UCSD-AML1 (cell line): ENCODE measurements around the gene SYCN.
A peak's percentile ranks its signal among the peaks of the same experiment; 100 is the strongest.
"Not testable (repeated sequence)": the region's sequence is repeated elsewhere in the genome, so short reads cannot be mapped to it uniquely, and the experiment has no call there.

Experiments
- DNase-seq: peaks from one replicate; lab custom pipeline; 2025; ENCODE audit not compliant: unreplicated experiment; lab: John Stamatoyannopoulos, UW

SYCN gene

GRCh38 chr19:39203372-39204341, at the start of gene SYCN:
Gene SYCN (minus strand): TSS chr19:39204263. CDS start chr19:39204254, 9 bp downstream.
- no peak for DNase-seq

- no peak for DNase-seq
Observed at GRCh38 chr19:39253374-39254149, 49.5 kb upstream of the SYCN start.

GRCh38 chr19:39252458-39252857, 48.4 kb upstream of the SYCN start:
- DNase-seq: peak; percentile 20

GRCh38 chr19:39251846-39252245, 47.8 kb upstream of the SYCN start:
- DNase-seq: no peak

GRCh38 chr19:39251081-39251480, 47.0 kb upstream of the SYCN start:
- no peak for DNase-seq

GRCh38 chr19:39248806-39249205, 44.7 kb upstream of the SYCN start, which contains the start of gene IFNL4:
Gene IFNL4 (minus strand): TSS chr19:39248856.
- DNase-seq: no peak

- DNase-seq: no peak
Observed at GRCh38 chr19:39247701-39248664, 43.9 kb upstream of the SYCN start.

- DNase-seq: no peak
Observed at GRCh38 chr19:39246951-39247669, 43.0 kb upstream of the SYCN start.

- DNase-seq: not testable (repeated sequence)
Observed at GRCh38 chr19:39245166-39245565, 41.1 kb upstream of the SYCN start.

- DNase-seq: not testable (repeated sequence)
Observed at GRCh38 chr19:39244410-39245100, 40.5 kb upstream of the SYCN start, which contains the start of gene IFNL3. Gene IFNL3 (minus strand): TSS chr19:39245006. CDS start chr19:39244967, 39 bp downstream.

- DNase-seq: not testable (repeated sequence)
Observed at GRCh38 chr19:39243741-39244140, 39.7 kb upstream of the SYCN start.

- no peak for DNase-seq
Observed at GRCh38 chr19:39240421-39240820, 36.4 kb upstream of the SYCN start.

GRCh38 chr19:39238944-39239343, 34.9 kb upstream of the SYCN start:
- no peak for DNase-seq

- no peak for DNase-seq
Observed at GRCh38 chr19:39238209-39238608, 34.1 kb upstream of the SYCN start.

GRCh38 chr19:39237200-39238184, 33.4 kb upstream of the SYCN start:
- peak; percentile 61 for DNase-seq

GRCh38 chr19:39236527-39236926, 32.5 kb upstream of the SYCN start:
- no peak for DNase-seq

- no peak for DNase-seq
Observed at GRCh38 chr19:39232708-39233107, 28.6 kb upstream of the SYCN start.
